Measurements from ENCODE around the gene HK3. TPM values are rescaled to one million over a fixed set of nuclear protein-coding genes. Genes with fewer than 3 reads are reported as not detected.

Gene HK3
- total and polyA plus RNA-seq, 12 donors: 0.44 to 102 (median 15.2) TPM

- no peaks in the 10 kb centered on the region for H3K27me3 ChIP-seq
- WGBS, 4 donors: 87 to 93% (median 91%) methylated on average over 2 of the region's 2 CpGs
- H3K4me1 ChIP-seq (replicated peaks in 1 of 2): peaks cover 0 to 6% of the 10 kb centered on the region in 2 donors
- no peak overlapping the region for H3K27ac ChIP-seq
- H3K4me3 ChIP-seq: no peak overlapping the region
- no peak for TF ChIP-seq CTCF (IDR thresholded peaks at IDR 0.05)
- TF ChIP-seq POLR2A (IDR thresholded peaks at IDR 0.05): no peak
- H3K36me3 ChIP-seq (replicated peaks in 1 of 2): peaks cover 0 to 15% of the 10 kb centered on the region in 2 donors
- intact Hi-C loops (cut with DNase I): no loop called here
- no peak for DNase-seq
- H3K9me3 ChIP-seq (replicated peaks in 1 of 3): no peaks in the 10 kb centered on the region
These were observed 13.0 kb upstream of the HK3 start for GRCh38 chr5:176912115-176912514.

- WGBS, 4 donors: 90 to 94% (median 93%) methylated on average over 5 of the region's 5 CpGs
- H3K4me1 ChIP-seq (replicated peaks in 1 of 2): peaks cover 0 to 6% of the 10 kb centered on the region in 2 donors
- peaks cover 0 to 48% of the 10 kb centered on the region in 2 donors for H3K36me3 ChIP-seq (replicated peaks in 1 of 2)
- H3K4me3 ChIP-seq: no peak overlapping the region
- no peak for DNase-seq
- intact Hi-C loops (cut with DNase I): no loop called here
- no peaks in the 10 kb centered on the region for H3K27me3 ChIP-seq
- H3K9me3 ChIP-seq (replicated peaks in 1 of 3): no peaks in the 10 kb centered on the region
- TF ChIP-seq CTCF (IDR thresholded peaks at IDR 0.05) (no peak), POLR2A (IDR thresholded peaks at IDR 0.05) (no peak)
- no peak overlapping the region for H3K27ac ChIP-seq
These were observed 9.7 kb upstream of the HK3 start for GRCh38 chr5:176908675-176909368.

GRCh38 chr5:176906796-176907195 is 7.7 kb upstream of the HK3 start:
- peaks cover 0 to 6% of the 10 kb centered on the region in 2 donors for H3K4me1 ChIP-seq (replicated peaks in 1 of 2)
- 64 to 71% (median 68%) methylated on average over 3 of the region's 3 CpGs for WGBS, 4 donors
- no peak overlapping the region for H3K4me3 ChIP-seq
- intact Hi-C loops (cut with DNase I): no loop called here
- TF ChIP-seq CTCF (IDR thresholded peaks at IDR 0.05) (no peak), POLR2A (IDR thresholded peaks at IDR 0.05) (no peak)
- no peak for DNase-seq
- no peaks in the 10 kb centered on the region for H3K9me3 ChIP-seq (replicated peaks in 1 of 3)
- H3K27ac ChIP-seq: peak overlapping the region in 1 of 5 donors; percentile 29
- peaks cover 0 to 53% of the 10 kb centered on the region in 2 donors for H3K36me3 ChIP-seq (replicated peaks in 1 of 2)
- no peaks in the 10 kb centered on the region for H3K27me3 ChIP-seq

GRCh38 chr5:176906126-176906525 is 7.0 kb upstream of the HK3 start:
- no peak for TF ChIP-seq CTCF (IDR thresholded peaks at IDR 0.05)
- TF ChIP-seq POLR2A (IDR thresholded peaks at IDR 0.05): no peak
- Histone ChIP-seq H3K9me3 (replicated peaks in 1 of 3) (no peaks in the 10 kb centered on the region), H3K4me1 (replicated peaks in 1 of 2) (peaks cover 0 to 6% of the 10 kb centered on the region in 2 donors), H3K27me3 (no peaks in the 10 kb centered on the region), H3K36me3 (replicated peaks in 1 of 2) (peaks cover 0 to 53% of the 10 kb centered on the region in 2 donors), H3K27ac (no peak overlapping the region), H3K4me3 (no peak overlapping the region)
- intact Hi-C loops (cut with DNase I): no loop called here
- DNase-seq: no peak
- WGBS, 4 donors: 83 to 100% (median 95%) methylated on average over 1 of the region's 1 CpG
